Memory B cell (primary cell): ENCODE measurements around the gene OBP2B.
"Not testable (repeated sequence)": the region's sequence is repeated elsewhere in the genome, so short reads cannot be mapped to it uniquely, and the experiment has no call there.

Source experiments
- ATAC-seq: fragments of 150-1000 bp; cut with Tn5 transposase; 2 replicates; pipeline ENCODE4 v1.10.0; 2021; ENCODE audit warnings: low read depth, mild to moderate bottlenecking, moderate library complexity
- DNase-seq, 2 donors: peaks; one replicate each; pipeline ENCODE4 v3.0.0; 2022; ENCODE audit warnings: low spot score in 2 of 2
- H3K27ac Mint-ChIP-seq: one replicate; pipeline ENCODE4 v1.8.0; 2022; ENCODE audit warnings: mild to moderate bottlenecking, moderate library complexity, mixed read lengths
- H3K27me3 Mint-ChIP-seq: one replicate; pipeline ENCODE4 v1.8.0; 2022; ENCODE audit warnings: mixed read lengths
- H3K36me3 Mint-ChIP-seq: one replicate; pipeline ENCODE4 v1.8.0; 2022; ENCODE audit warnings: mild to moderate bottlenecking, mixed read lengths
- H3K4me1 Mint-ChIP-seq: one replicate; pipeline ENCODE4 v1.8.0; 2022; ENCODE audit warnings: mixed read lengths
- H3K4me3 Mint-ChIP-seq: one replicate; pipeline ENCODE4 v1.8.0; 2022; ENCODE audit warnings: mild to moderate bottlenecking, moderate library complexity, mixed read lengths
- H3K9me3 Mint-ChIP-seq: one replicate; pipeline ENCODE4 v1.8.0; 2022; ENCODE audit warnings: mixed read lengths

OBP2B gene

DNA sequence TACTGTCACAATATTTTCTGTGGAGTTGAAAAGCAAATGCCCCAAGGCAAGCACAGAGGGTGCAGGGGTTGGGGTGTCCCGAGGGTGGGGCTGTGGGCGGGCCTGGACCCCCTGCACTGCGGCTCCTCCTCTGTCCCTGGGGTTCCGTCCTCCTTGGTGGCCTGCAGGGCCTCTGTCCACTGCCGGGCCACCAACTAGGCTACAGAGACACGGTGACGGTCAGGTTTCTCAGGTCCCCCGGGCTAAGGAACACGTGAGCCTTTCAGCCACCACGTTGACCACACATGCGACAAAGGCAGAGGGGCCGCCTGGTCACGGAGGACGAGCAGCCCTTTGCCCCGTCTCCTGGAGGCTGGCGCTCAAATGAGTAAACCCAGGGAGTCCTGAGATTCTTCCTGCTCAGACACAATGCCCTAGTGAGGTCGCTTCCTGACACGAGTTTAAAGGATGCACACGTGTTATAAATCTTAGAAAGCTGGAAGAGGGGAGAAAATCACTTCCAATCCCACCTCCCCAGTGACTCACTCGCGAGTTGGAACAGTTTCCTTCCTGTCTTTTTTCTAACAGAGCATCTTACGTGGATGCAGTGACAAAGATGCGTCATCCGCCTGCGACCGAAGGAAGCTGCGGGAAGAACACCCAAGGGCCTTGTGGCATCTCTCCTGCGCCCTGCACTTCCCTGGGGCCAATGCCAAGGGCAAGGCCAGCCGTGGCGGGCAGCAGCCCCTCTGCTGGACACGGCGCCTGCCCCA is 24.8 kb upstream of the OBP2B start:
- Mint-ChIP-seq H3K36me3 (no peaks in the 10 kb centered on the region), H3K27me3 (peaks cover 14% of the 10 kb centered on the region), H3K9me3 (peaks cover 2% of the 10 kb centered on the region), H3K27ac (no peak overlapping the region), H3K4me1 (peaks cover 7% of the 10 kb centered on the region), H3K4me3 (no peak overlapping the region)
- no peak for DNase-seq
- ATAC-seq: no peak

DNA sequence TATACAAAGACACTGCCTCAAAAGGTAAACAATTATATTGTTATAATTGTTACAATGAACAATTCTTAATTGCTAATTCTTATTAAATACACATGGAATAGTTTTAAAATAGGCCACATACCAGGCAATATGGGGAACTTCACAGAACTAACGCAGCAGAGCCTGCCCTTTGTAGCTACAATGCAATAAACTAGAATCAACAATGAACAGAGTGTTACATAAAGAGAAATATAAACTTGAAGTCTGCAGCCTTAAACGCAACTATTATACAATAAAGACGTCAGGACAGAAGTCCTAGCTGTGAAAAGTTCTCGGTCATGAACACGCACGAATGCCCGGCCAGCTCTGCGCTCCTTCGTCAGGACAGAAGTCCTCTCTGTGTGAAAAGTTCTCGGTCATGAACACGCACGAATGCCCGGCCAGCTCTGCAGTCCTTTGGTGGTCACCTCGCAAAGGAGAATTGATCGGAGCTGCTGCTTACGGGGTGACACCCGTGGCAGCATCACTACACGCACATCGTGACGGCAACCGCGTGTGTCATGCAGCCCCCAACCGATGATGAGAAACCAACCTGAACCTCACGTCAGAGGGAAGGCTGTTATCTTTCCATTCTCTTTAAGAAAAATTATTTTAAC is 23.0 kb upstream of the OBP2B start:
- not testable (repeated sequence) for H3K27me3 Mint-ChIP-seq, H3K36me3 Mint-ChIP-seq, H3K4me1 Mint-ChIP-seq, H3K27ac Mint-ChIP-seq, H3K4me3 Mint-ChIP-seq, H3K9me3 Mint-ChIP-seq, ATAC-seq, DNase-seq

DNA sequence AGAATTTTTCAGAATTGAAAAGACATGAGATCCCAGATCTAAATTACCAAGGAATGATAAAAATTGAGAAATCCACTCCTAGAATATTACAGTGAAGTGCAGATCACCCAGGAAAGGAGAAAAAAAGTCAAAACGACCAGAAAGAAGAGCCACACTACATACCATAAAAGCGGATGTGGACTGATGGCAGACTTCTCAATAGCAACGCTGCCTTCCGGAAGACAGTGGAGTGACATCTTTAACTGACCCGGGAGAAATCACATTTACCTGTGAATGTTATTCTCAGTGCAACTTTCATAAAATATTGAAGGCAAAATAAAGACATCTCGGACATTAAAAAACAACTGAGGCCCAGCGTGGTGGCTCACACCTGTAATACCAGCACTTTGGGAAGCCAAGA is 21.5 kb upstream of the OBP2B start:
- not testable (repeated sequence) for H3K9me3 Mint-ChIP-seq, H3K4me1 Mint-ChIP-seq, ATAC-seq, H3K27ac Mint-ChIP-seq, DNase-seq, H3K4me3 Mint-ChIP-seq, H3K27me3 Mint-ChIP-seq, H3K36me3 Mint-ChIP-seq

DNA sequence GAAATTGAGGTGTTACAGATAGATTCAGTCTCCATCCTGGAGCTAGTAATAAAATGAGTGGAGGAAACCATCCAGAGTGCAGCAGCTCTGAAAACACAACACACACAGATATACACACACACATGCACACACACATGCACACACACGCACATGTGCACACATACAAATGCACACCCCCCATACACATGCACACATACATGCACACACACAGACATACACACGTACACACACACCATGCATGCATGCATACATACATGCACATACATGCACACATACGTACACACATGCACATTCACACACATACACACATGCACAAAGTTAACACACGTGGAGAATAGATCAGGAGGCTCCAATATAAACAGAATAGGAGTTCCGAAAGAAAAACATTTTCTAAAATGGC is 21.0 kb upstream of the OBP2B start:
- no peak overlapping the region for H3K27ac Mint-ChIP-seq
- no peak for ATAC-seq
- H3K4me1 Mint-ChIP-seq: no peaks in the 10 kb centered on the region
- H3K9me3 Mint-ChIP-seq: peaks cover 2% of the 10 kb centered on the region
- H3K36me3 Mint-ChIP-seq: no peaks in the 10 kb centered on the region
- DNase-seq: no peak
- no peak overlapping the region for H3K4me3 Mint-ChIP-seq
- peaks cover 3% of the 10 kb centered on the region for H3K27me3 Mint-ChIP-seq

DNA sequence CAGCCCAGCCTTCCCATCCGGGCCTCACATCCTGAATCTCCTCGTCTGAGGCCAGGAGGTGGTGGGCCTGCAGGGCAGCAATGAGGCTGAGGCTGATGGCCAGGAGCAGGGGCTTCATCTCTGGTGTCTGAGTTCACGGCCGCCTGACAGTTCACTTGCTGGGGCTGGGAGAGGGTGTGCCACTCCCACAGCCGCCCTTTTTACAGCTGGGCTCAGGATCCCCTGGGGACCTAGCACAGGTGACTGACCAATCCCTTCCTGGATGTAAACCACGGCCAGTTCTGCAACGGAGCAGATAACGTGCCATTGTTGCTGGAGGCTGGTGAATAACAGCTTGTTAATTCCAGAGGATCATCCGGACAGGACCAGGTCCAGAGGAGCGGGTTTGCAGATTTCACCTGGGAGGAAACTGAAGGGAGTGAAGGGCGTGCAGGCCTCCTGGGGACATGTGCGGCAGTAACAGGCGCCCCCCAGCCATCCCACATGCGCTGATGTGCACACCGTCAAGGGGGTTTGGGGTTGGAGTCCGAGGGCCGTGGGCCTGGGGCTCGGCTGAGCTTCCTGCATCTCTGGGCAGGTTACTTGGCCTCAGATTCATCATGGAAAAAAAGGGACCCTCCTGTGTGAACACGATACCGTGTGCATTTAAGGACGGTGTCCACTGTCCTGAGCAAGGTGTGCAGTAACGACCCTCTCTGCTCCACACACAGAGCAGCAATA is 19.6 kb upstream of the OBP2B start:
- ATAC-seq, H3K9me3 Mint-ChIP-seq, DNase-seq, H3K27me3 Mint-ChIP-seq, H3K36me3 Mint-ChIP-seq, H3K27ac Mint-ChIP-seq, H3K4me3 Mint-ChIP-seq, H3K4me1 Mint-ChIP-seq: not testable (repeated sequence)

DNA sequence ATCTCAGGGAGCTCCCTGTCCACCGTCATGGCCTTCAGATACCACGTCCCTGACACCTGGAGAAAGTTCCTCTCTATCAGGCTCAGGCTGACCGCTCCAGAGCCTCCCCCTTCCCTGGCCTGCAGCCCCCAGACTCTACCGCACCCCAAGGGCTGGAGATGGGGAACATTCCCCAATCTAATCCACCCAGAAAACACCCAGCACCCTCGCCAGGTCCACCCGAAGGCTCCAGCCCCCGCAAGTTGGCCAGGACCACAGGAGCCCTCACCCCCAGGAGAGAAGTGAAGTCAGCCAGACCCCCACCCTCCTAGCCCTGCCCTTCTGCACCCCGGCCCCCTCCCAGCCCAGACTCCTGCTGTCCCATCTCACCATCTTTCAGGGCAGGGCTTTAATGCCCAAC is 18.9 kb upstream of the OBP2B start:
- not testable (repeated sequence) for H3K27me3 Mint-ChIP-seq, H3K4me3 Mint-ChIP-seq, ATAC-seq, H3K36me3 Mint-ChIP-seq, DNase-seq, H3K9me3 Mint-ChIP-seq, H3K4me1 Mint-ChIP-seq, H3K27ac Mint-ChIP-seq

DNA sequence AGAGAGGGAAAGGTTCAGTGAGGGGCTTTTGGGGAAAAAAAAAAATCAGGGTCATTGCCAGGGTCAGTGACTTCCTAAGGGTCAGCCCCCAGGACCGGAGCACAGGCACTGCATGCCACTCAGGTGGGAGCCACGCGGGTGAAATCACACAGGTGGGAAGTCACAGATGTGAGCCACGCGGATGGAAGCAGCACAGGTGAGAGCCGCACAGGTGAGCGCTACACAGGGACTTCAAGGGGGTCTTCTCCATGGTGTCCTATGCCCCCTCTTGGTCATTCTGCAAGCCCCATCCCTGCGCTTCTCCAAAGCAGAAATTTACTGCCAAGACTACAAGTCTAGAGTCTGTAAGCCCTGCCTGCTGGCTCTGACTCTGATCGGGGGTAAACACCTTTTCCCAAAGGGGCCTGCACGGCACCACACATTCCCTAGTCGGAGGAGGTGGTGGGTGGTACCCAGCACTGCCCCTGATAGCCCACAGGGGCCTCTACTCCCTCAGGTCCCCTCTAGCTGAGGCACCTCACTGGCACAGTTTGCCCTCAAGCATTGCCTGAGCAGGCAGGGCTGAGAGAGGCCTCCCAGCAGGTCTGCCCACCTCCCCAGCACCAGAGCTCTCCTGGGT is 18.3 kb upstream of the OBP2B start:
- Mint-ChIP-seq H3K36me3 (no peaks in the 10 kb centered on the region), H3K27ac (no peak overlapping the region), H3K4me3 (no peak overlapping the region), H3K27me3 (peaks cover 5% of the 10 kb centered on the region), H3K4me1 (no peaks in the 10 kb centered on the region), H3K9me3 (peaks cover 2% of the 10 kb centered on the region)
- no peak for ATAC-seq
- DNase-seq: no peak

DNA sequence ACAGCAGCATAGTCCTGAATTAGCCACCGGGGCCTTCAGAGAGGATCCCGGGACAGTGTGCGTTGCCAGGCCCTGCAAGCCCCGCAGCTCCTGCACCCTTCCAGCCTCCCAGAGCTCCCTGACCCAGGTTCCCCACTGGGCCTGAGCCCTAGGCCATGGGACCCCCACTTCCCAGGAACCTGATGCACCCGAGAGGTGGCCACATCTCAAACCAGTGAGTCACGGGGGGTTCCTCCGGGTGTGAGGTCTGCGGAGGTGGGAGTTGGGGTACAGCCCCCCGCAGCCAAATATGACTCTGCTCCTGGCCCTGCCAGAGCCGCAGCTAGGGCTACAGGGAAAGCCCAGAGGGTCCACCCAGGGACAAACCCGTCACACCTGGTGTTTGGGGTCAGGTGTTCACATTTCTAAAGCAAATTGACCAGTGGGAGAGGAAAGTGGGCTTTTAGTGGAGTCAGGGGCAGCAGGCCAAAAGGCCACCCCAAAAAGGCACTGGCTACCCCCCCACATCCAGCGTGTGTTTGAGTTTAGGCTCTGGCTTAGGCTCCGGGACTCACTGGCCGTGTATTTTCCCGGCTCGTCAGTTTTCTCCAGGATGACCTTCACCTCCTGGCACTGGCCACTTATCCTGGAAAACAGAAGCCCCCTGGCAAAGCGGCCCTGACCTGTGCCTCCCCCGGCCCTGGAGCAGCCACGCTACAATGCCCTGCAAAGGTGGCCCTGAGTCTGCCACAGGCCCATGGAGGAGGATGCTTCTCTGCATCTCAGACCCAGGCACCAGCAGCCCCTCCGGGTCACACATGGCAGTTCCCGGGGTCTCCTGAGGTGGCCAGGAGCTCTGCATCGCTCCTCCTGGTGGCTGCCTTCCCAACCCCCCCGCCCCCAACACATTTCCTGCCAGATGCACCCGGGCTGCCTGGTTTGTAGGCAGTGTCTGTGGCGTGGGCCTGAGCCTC is 17.4 kb upstream of the OBP2B start:
- H3K4me3 Mint-ChIP-seq: no peak overlapping the region
- H3K4me1 Mint-ChIP-seq: no peaks in the 10 kb centered on the region
- ATAC-seq (no peak), DNase-seq (no peak)
- H3K9me3 Mint-ChIP-seq: peaks cover 2% of the 10 kb centered on the region
- H3K27ac Mint-ChIP-seq: no peak overlapping the region
- no peaks in the 10 kb centered on the region for H3K36me3 Mint-ChIP-seq
- H3K27me3 Mint-ChIP-seq: peaks cover 5% of the 10 kb centered on the region

DNA sequence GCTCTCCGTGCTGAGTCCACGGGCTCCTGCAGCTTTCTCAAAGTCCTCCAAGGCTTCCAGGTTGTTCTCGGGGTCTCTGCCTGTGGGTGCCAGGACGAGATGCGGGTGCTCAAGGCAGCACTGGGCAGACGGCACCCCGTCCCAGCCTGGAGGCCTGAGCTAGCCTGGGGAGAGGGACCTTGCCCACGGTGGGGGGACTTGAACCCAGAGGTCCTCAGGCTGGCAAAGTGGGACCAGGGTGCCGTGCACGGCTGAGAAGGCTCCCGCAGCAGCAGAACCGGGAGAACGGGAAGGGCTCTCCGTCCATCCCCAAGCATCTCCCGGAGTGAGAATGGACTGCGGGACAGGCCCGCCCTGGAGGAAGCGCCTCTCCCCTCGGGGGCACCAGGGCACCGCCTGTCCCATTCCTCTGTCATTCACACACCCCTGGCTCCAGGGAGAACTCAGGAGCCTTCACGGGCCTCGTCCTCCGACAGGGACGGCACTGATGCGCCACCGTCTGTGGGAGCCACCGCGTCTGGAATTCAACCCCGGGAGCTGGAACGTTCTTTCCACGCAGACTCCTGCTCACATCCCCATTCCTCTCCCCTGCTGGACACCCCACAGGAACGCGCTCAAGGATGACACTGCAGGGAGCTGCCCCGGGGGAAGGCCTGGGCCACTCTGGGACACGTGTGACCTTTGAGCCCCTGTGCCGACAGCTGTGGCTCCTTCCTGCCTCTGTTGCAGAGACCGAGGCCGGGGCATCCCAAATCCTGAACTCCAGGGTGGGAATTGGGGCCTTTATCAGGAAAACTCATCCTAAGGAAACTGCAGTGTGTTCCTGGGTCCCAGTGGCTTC is 16.3 kb upstream of the OBP2B start:
- H3K4me1 Mint-ChIP-seq: no peaks in the 10 kb centered on the region
- H3K9me3 Mint-ChIP-seq: peaks cover 4% of the 10 kb centered on the region
- H3K27me3 Mint-ChIP-seq: peaks cover 12% of the 10 kb centered on the region
- H3K36me3 Mint-ChIP-seq: no peaks in the 10 kb centered on the region
- H3K4me3 Mint-ChIP-seq: no peak overlapping the region
- DNase-seq: no peak
- ATAC-seq: no peak
- no peak overlapping the region for H3K27ac Mint-ChIP-seq

DNA sequence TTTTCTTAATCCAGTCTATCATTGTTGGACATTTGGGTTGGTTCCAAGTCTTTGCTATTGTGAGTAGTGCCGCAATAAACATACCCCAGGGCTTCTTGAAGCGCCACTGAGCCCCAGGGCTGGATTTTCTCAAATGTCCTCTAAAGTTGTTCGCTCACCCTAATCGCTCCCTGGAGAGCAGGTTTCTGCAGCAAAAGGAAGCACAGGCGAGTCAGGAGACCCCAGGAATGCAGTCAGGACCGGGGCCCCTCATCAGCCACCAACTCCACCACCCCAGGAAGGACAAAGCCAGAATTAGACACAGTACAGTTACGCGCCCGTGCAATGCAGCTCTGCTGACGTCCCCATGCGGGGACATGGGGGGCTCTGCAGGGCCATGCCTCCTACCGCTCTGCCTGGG is 15.7 kb upstream of the OBP2B start:
- DNase-seq: no peak
- peaks cover 2% of the 10 kb centered on the region for H3K9me3 Mint-ChIP-seq
- H3K4me3 Mint-ChIP-seq: no peak overlapping the region
- no peaks in the 10 kb centered on the region for H3K4me1 Mint-ChIP-seq
- ATAC-seq: no peak
- no peak overlapping the region for H3K27ac Mint-ChIP-seq
- no peaks in the 10 kb centered on the region for H3K36me3 Mint-ChIP-seq
- peaks cover 14% of the 10 kb centered on the region for H3K27me3 Mint-ChIP-seq

DNA sequence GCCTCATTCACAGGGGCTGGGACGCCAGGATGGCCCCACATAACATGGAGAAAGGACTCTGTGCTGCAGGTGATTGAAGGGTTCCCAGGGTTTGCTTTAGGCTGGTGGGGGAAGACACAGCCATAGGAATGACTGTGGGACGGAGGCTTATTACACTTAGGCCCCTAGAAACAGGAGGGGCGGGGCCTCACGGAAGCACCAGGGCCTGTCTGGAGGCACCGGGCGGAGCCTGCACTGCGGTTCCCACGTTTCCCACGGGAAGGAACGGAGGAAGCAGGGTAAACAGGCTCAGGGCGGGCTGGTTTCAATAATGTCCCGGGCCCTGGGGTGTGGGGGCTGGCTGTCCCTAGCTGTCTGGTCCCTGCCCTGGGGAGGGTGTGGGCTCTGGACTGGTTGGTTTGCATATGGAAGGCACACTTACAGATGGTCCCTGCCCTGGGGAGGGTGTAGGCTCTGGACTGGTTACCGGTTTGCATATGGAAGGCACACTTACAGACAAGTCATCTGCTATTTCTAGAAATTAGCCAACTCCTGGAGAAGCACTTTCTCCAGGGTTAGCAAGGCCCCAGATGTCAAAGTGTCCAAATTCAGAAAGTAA is 14.2 kb upstream of the OBP2B start:
- not testable (repeated sequence) for DNase-seq, H3K9me3 Mint-ChIP-seq, ATAC-seq, H3K4me3 Mint-ChIP-seq, H3K4me1 Mint-ChIP-seq, H3K27ac Mint-ChIP-seq, H3K36me3 Mint-ChIP-seq
- H3K27me3 Mint-ChIP-seq: peaks cover 18% of the 10 kb centered on the region

DNA sequence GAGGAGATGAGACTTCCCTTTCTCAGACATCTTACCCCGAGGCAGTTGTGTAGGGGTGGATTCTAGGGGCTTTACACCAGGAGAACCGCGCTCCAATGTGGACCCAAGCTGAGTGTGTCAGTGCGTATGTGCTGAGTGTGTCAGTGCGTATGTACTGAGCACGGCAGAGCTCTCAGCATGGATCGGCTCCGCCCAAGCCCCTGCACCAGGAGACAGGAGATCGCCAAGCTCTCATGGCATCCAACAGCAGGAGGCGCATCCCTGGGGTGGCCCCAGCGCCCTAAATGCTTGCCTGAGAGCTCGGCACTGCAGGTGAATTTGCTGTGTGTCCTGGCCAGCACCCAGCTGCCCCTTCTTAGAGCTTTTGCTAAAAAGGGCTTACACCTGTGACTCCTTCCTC is 12.9 kb upstream of the OBP2B start:
- not testable (repeated sequence) for H3K9me3 Mint-ChIP-seq, H3K4me3 Mint-ChIP-seq, ATAC-seq, H3K27ac Mint-ChIP-seq, DNase-seq, H3K36me3 Mint-ChIP-seq, H3K4me1 Mint-ChIP-seq
- H3K27me3 Mint-ChIP-seq: peaks cover 24% of the 10 kb centered on the region
